HG03045 (cell line): ENCODE measurements around the gene TALDO1.

ENCODE experiments used
- ATAC-seq: cut with Tn5 transposase; IDR thresholded peaks from one replicate; pipeline ENCODE4 v1.9.1; 2021; ENCODE audit warnings: mild to moderate bottlenecking, moderate library complexity; ENCODE audit not compliant: unreplicated experiment

TALDO1 gene

DNA sequence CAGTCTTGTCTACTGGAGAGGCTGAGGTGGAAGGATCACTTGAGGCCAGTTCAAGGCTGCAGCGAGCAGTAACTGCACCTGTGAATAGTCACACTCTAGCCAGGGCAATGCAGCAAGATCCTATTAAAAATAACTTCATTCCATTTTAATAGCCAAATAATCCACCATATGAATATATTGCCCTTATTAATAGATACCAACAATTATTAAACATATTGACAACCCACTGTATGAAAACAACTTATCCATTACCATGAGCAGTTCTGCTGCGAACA, 19.6 kb downstream of the TALDO1 start:
- ATAC-seq, result no peak

DNA sequence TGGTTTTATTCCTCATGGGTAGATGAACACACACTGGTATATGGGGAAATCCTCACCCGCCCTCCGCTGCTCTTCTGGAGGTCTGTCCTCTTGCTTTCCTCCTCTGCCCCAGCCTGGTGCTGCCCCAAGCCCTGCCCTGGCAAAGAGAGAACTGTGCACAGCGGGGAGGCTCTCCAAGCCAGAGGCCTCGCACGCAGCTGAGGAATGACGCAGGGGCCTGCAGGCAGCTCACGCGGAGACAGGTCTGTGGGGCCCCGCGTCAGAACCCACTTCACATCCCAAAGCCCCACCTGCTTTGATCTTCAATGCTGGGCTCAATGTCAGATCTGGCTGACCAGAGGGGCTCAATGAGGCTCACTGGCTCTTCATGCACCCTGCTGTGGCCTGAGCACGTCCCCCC, 20.0 kb downstream of the TALDO1 start:
- no peak for ATAC-seq

DNA sequence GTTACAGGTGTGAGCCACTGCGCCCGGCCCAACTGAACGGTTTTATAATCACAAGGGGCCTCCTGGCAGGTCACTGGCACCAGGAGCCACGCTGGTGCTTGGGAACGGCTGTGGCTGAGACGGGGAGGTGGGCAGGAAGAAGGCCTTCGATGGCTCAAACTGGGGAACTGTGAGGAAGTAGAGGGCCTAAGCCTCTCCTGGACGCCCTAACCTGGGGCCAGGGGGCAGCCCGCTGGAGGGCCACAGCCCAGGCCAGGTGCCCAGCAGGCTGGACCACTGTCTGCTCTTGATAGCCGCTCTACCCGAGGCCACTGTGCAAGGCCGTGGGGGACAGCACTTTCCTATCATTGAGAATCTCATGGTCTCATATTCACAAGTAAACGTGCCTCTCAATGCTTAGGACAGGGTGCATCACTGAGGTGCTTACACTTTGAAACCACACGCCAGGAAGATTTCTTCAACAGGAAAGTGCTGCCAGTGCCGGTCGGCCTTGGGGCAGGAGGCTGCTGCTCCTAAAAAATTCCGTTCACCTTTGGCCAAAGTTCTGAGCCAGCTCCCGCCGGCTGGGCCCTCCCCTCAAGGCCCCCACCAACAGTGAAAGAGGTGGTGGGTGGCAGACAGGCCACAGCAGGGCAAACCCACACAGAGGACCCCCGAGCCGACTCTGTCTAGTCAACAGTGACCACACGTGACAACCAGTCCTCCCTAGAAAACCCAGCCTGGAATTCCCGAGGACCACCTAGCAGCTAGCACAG, 22.8 kb downstream of the TALDO1 start:
- ATAC-seq, result no peak

DNA sequence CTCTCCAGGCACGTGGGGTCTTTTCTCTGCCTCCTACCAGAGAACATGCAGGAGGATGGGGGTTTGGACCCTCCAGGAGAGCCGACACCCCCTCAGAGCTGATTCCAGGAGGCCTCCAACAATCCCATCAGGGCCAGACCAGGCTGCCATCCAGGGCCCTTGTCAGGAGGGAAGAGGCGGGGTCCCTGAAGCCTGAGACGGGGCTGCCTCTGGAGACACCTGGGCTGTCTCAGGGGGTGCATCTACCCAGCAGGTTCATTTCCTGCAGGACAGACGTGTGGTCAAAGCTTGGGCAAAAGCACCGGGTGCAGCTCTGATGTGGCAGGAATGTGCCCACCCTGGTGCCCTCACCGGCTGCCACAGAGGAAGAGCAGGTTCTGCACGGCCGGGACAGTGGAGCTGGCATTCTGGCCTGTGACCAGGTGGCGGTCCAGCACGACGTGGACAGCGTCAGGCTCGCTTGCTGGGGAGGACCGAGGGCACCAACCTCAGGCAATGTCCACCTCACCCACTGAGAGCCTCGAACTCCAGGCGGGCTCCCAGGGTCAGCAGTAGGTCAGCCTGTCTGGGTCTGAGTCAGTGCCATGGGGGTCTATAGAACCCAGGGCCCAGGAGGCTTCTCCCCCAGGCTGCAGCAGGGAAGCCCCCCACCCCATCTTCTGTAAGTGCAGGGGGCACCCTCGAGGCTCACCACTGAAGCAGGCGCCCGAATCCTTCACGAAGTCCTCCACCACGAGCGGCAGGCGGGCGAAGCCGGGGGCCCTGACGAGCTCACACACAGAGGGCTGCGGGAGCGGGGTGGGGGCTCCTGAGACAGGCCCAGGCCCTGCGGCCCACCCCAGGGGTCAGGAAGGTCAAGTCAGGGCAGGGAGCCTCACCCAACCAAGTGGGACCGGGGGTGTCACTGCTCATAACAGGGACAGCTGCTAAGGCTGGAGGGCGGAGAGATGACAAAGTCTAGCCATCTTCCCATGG, 23.7 kb downstream of the TALDO1 start:
- ATAC-seq, result no peak

DNA sequence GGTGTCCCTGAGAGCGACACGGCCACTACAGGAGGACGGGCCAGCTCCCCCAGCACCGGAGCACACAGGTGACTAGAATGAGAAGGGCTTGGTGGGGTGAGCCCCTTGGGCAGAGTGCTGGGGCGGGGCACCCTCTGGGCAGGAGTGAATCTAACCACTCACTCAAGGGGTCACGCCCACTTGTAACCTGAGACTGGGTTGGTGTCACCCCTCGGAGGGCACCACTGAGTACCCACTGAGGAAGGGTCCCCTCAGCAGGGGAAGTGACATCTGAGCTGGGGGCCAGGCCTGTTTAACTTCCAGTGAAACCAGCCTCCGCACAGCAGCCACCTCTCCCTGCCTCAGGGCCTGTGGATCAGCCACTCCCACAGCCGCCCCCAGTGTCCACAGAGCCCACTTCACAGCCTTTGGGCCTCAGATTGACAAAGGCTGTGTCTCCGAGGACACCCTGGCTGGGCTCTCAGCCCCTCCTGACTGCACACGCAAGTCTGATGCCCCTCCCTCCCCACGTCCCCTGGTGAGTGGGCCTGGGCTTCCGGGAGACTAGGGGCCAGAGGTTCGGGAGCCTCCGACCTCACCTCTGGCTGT, 24.4 kb downstream of the TALDO1 start:
- ATAC-seq, result no peak

DNA sequence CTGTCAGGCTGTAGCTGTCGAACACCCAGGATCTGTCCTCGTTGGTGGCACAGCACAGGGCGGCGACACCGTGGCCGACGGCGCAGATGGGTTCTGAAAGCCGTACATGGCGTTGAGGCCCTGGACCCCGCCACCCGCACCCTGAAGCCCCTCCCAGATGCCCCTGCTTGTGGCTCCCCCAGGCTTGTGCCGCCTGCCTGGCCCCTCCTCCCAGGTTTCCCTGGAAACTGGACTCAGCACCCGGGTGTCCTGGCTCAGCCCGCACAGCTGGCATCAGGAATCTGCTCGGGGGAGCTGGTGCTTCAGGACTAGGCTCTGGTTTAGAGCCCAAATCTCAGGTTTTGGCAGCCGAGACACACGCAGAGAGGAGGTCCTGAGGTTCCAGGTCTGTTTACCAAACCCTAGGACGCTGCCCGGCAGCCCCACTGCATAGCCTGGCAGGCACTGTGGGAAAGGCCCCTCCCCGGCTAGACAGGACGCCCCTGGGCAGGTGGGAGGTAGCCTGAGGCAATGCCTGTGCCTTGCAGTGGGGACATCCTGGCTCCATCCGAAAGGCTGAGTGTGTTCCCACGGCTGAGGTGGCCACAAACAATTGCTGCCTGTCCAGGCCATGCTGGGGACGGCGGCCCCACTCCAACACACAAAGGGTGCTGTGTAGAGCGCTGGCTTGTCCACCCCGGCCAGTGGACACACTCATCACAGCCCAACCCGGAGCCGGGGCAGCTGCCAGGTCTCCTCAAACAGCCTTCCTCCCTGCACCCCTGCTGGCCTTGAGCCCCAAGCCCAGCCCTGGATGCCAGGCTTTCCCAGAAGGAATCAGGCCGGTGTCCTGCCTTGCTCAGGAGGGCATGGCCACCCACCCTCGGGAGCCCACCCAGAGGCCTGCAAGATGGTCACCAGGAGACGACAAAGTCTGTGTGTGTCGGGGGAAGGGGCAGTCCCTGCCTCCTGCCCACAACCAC, 25.4 kb downstream of the TALDO1 start:
- no peak for ATAC-seq

DNA sequence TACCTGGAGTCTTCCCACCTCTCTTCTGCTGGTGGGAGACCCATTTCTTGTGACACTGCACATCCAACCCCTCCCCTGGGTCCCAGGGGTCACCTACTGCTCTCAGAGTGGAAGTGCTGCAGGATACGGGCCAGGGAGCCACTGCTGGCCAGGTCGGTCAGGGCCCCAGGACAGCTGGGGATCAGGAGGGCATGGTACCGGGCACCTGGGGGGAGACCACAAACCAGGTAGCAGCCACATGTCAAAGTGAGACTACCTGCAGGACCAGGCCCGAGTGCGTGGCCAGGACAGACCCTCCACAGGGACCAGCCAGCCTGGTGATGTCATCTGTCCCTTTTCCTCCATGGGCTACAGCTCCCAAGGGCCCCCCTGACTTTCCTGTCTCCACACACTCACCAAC, 26.2 kb downstream of the TALDO1 start:
- no peak for ATAC-seq

DNA sequence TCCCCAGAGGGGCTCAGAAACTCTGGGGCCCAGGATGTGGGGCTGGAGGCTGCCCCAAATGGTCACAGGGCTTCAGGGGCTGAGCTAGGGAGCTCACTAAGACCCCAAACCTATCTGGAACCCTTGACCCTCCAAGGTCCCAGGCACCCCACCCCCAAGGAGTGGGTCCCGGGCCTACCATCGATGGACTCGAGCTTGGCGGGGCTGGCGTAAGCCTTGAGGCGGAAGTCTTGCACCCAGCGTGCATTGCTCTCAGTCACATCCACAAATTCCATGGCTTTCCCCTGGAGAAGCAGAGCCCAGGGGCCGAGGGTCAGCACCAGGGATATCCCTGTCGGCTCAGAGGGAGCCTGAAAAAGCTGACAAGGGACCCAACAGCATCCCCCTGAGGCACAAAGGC, 26.6 kb downstream of the TALDO1 start:
- ATAC-seq, result no peak

DNA sequence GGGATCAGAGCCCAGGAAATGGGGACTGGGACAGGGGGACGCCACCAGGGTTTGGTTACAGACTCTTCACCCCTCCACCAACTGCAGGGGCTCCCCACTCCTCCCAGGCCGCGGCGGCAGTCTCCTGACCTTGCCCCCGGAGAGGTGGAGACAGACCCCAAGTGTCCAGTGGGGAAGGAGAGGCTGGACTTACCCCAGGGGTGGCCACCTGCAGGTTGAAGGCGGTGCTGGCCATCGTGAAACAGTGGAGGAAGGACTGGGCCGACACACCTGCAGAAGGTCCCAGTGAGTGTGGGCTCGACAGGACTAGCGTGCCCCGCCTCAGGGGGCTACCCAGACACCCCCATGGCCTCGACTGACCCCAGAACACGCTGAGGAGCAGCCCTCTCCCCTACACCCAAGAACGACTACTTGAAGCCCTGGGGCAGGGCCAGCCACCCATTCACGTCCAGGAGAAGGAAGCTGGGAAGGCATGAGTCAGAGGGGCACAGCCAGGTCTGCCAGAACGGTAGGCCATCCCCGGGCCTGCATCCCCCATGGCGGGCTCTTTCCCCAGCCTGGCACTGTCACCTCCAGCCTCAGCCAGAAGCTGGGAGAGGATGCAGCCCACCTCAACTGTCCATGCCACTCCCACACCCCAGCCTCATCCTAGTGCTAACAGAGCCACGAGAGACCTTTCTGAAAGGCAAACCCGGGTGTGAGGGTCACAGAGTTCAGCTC, 27.8 kb downstream of the TALDO1 start:
- ATAC-seq, result no peak

DNA sequence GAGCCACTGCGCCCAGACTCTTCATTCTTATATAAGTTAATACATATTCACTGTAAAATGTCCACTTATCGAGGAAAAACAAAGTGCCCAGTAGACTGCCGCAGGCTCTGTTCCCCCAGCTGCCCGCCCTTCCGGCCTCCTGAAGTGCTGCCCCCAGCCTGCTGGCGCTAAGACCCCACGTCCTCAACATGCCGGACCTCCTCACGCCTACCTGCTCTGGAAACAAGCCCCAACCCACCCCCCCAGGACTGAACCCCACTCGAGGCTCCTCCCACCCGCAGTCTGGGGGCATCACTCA, 28.9 kb downstream of the TALDO1 start:
- ATAC-seq, result no peak

DNA sequence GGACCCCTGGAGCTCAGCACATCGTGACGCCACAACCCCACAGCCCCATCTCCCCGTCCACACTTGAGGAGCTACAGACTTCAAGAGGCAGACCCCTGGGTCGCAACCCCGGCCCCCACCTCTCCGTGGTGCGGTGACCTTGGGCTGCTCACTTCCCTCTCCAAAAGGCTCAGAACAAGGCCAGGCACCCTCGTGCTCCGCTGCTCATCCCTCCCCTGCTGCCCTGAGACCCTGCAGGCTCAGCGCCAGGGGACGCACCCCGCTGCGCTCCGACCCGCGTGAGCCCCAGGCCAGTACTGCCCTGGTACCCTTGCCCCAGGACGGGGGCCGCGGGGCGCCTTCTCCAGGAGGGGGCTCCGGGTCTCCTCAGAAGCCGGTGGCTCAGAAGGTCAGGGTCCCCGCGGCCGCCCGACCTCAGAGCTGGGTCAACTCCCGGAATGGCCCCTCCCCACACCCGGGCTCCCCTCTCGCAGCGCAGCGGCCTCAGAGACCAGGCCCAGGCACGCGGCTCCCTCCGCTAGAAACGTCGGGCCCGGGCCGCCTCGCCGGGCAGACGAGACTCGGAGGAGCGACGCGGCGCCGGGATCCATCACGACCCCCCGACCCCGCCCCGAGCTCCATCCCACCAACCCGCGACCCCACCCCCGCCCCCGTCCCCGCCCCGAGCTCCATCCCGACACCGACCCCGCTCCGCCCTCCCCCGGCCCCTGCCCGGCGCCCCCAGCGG, 29.5 kb downstream of the TALDO1 start:
- ATAC-seq, result peak; percentile 37

DNA sequence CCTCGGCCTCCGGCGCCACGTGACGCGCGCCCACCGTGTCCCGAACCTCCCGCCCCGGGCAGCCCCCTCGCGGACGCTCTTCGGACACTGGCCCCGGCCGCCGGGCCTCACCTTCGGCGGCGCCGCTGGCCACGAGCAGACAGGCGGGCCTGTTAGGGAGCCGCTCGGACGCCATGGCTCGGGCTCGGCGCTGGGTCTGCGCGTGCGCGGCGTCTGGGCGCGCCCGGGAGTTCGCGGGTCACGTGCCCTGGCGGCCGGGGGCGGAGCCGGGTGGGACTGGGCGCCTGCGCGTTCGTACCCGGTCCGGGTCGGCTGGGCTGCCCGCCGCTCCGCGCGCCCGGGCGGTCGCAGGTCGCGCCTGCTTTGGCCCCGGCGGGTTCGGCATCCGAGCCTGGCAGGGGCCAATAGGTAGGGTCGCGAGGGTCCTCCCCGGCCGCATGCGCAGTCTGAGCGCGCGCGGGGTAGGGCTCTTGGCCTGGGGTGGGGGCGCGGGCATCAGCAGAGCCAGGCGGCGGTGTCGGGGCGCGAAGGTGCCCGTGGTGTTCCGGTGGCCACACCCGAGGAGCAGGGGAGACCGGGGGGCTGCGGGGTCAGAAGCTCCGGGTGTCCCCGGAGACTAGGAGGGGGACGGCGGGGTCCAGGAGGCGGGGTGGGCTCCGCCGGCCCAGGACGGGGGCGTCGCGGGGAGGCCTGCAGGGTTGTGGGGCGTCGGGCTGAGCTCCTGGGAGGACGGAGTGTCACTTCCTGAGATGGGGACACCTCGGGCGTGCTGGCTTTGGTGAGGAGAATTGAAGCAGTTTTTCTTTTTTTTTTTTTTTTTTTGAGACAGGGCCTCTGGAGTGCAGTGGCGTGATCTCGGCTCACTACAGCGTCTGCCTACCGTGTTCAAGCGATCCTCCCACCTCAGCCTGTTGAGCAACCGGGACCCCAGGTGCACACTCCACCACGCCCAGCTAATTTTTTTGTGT, 30.3 kb downstream of the TALDO1 start, which contains the start of gene GATD1:
TSS of gene GATD1 (minus strand) at position 200 of the 968 bp plus-strand sequence. CDS start at position 175, 25 bp downstream.
- ATAC-seq, result peak; percentile 76

DNA sequence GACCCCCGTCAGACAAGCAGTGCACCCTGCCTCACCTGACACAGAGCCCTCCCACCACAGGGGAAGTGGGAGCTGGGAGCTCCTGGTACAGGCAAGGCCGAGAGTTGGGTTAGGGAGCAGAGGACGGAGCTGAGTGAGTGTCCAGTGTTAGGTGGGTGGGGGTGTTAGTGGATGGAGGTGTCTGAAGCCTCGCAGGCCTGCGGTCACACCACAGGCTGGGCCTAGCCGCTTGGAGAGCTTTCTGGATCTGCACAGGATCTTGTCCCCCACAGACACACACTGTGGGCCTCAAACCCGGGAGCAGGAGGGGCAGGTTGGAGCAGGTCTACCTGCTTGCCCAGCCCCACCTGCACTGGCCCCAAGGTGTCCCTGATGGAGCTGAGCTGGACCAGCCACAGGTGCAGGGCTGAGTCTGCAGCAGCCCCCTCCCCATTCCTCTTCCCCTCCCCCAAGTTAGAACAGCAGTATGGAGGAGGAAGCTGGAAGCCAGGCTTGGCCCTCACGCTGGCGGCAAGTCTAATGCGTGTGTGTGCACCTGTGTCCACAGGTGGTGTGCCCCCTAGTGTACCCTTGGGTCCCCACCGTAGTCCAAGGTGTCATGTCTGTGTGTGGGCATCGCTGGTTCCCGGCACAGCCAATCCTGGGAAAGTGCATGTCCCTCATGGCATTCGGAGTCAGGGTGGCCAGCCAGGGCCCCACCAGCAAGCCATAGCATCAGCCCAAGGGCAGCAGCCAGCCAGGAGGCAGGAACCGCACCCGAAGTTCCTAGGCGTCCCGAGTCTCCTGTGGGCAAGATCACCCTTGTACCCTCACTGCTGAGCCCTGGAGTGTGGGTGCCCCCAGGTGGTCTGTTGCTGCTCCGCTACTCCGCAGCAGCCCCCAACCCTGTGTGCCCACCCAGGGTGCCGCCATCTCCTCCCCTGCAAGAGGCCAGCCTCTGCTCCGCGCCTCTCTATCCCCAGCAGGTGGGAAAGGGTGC, 32.0 kb downstream of the TALDO1 start:
- ATAC-seq, result no peak

DNA sequence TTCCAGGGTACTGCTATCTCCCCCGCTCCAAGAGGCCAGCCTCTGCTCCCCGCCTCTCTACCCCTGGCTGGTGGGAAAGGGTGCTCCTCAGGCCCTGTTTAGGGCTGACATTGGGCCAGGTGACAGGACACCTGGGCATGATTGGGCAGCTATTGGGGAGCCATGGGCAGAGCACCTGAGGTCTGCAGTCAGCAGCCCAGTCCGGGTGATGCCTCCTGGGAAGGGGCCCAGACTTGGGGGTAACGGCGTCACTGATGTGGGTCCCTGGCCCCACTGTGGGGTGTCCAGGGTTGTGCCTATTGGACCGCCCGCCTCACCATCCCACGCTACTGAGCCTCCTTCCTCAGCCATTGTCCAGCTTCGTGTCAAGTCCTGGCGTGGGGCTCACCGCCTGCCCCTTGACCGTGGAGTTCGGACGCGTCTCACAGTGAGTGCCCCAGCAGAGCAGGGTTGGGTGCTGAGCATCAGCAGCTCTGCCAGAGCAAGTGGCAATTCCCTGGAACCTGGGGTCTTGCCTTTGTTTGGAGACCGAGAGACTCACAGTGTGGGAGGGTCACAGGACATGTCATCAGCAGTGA, 32.8 kb downstream of the TALDO1 start:
- no peak for ATAC-seq

DNA sequence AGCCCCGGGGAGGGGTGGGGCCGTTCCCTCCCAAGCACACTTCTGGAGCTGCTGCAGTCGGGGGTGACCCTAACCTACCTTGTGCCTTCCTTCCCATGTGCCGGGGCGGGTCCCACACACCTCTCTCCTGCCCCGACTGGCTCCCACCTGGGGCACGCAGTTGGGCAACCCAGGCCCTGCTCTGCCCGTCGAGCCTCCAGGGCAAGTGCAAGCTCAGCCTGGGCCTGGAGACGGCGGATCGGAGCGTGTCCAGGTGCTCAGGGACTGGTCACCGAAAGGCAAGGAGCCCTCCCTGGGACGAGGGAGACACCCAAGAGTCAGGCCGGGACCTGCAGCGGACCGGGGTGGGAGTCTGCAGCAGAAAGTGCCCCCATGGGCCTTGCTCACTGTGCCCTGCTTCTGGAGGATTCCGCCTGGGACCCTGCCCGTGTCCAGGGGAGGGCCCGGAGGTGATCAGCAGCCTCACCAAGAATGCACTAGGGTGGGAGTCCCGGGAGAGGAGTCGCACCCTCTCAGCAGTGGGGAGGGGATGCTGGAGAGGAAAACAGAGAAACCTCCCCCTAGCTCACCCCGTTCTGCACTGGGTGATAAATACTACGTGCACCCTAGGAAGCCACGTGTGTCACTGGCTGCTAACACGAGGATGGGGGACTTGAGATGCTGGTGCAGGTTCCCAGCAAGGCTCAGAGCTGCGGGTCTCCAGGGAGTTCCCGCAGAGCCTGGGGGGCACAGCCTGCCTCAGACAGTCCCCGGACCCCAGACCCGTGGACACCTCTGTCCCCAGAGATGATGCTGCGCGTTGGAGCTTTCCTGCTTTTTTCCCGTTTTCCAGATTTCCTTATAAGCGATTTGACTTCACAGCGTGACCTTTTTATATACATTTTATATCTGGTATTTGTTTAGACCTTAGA, 35.3 kb downstream of the TALDO1 start:
- no peak for ATAC-seq

DNA sequence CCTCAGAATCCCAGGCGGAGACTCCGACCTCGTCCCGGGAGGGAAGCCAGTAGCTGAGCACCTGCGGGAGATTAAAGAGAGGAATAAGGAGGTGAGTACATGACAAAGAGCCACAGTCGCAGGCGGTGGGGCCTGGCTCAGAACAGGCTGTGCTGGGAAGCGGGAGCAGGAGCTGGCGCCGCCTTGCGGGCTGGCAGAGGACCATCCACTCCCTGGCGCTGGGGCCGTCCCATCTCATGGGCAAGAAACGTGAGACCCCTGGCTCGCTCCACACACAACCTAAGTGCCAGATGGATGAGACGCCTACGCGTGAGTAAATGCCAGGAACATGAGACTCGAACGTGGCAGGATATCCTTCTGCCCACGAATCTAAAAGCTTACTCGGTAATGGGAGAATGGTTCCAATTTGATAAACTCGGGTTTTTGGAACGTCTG, 36.3 kb downstream of the TALDO1 start:
- ATAC-seq, result no peak
